ENCODE results near the gene INPP5F.
"Not testable (repeated sequence)": the region's sequence is repeated elsewhere in the genome, so short reads cannot be mapped to it uniquely, and the experiment has no call there.

Gene INPP5F

DNA sequence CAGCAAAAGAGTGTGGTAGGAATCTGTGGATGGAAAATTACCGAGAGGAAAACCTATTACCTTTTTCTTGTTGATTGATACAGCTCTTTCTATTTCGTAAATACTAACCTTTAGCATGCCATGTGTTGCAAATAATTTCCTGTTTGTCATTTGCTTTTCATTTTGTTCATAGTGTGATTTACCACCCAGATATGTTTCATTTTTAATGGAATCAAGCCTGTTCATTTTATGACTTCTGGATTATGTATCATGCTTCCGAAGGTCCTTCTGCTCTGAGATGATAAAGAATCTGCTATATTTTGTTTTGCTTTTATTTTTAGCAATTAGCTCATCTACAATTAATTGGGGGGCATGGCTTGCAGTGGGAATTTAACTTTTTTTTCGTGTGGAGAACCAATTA is 46.5 kb downstream of the INPP5F start:
- no peak overlapping the region for H3K27ac ChIP-seq
- TF ChIP-seq, protein P1, sequence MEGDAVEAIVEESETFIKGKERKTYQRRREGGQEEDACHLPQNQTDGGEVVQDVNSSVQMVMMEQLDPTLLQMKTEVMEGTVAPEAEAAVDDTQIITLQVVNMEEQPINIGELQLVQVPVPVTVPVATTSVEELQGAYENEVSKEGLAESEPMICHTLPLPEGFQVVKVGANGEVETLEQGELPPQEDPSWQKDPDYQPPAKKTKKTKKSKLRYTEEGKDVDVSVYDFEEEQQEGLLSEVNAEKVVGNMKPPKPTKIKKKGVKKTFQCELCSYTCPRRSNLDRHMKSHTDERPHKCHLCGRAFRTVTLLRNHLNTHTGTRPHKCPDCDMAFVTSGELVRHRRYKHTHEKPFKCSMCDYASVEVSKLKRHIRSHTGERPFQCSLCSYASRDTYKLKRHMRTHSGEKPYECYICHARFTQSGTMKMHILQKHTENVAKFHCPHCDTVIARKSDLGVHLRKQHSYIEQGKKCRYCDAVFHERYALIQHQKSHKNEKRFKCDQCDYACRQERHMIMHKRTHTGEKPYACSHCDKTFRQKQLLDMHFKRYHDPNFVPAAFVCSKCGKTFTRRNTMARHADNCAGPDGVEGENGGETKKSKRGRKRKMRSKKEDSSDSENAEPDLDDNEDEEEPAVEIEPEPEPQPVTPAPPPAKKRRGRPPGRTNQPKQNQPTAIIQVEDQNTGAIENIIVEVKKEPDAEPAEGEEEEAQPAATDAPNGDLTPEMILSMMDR (IDR thresholded peaks at IDR 0.05) = no peak
- no peak for TF ChIP-seq ZFX (IDR thresholded peaks at IDR 0.05; ENCODE audit: borderline replicate concordance)

DNA sequence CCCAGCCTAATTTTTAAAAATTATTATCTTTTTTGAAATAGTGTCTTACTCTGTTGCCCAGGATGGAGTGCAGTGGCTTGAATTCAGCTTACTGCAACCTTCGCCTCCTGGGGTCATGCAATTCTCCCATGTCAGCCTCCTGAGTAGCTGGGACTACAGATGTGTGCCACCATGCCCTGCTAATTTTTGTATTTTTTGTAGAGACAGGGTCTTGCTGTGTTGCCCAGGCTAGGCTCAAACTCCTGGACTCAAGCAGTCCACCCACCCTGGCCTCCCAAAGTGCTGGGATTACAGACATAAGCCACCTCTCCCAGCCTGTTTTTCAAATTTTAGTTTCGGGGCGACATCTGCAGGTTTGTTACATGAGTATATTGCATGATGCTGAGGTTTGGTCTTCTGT is 47.2 kb downstream of the INPP5F start:
- not testable (repeated sequence) for H3K27ac ChIP-seq

DNA sequence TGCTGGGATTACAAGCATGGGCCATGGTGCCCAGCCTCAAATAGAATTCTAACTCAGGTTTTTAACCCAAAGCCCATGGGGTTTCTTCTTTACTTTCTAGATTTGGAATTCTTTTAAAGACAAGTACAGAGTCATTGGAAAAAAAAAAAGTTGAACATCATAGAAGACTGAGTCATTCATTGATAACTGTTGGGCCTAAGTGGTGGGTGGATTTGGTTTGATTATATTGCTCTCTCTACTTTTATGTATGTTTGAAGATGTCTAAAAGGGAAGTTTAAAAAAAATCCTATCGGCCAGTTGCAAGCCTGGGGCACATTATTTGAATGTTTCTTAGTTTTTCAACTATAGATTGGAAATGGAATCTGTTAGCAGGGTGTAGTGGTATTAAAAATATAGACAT is 49.7 kb downstream of the INPP5F start:
- no peak overlapping the region for H3K27ac ChIP-seq
- TF ChIP-seq, protein P1 (IDR thresholded peaks at IDR 0.05) = no peak
- TF ChIP-seq ZFX (IDR thresholded peaks at IDR 0.05; ENCODE audit: borderline replicate concordance) = no peak

DNA sequence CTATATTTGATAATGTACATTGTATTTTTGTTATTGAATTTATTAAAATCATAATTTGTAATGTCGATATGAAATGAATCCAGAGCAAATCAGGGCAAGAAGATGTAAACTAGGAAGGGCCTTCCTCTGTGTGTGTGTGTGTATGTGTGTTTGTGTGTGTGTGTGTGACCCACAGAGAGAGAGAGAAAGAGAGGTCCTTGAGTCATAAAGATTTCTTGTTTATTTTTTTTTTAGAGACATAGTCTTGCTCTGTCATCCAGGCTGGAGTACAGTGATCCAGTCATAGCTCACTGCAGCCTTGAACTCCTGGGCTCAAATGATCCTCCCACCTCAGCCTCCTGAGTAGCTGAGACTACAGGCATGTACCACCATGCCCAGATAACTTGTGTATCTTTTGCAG is 50.7 kb downstream of the INPP5F start:
- TF ChIP-seq, protein P1 (IDR thresholded peaks at IDR 0.05) = no peak
- TF ChIP-seq ZFX (IDR thresholded peaks at IDR 0.05; ENCODE audit: borderline replicate concordance) = no peak
- no peak overlapping the region for H3K27ac ChIP-seq

DNA sequence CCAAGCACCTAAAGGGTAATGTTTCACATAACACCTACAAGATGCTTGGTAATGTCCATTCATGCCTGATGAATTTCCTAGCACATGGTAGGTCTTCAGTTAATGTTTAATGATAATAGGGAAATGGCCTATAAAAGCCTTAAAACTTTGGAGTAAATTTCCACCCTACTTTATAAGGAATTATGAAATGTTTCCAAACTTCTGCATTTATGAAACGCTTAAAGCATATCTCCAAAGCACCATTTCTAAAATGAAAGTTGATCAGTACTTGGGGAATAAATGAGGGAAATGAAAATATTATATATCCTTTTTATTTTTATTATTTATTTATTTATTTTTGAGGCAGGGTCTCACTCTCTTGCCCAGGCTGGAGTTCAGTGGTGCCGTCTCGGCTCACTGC is 51.8 kb downstream of the INPP5F start:
- TF ChIP-seq, protein P1 (IDR thresholded peaks at IDR 0.05) = no peak
- no peak for TF ChIP-seq ZFX (IDR thresholded peaks at IDR 0.05; ENCODE audit: borderline replicate concordance)
- no peak overlapping the region for H3K27ac ChIP-seq

DNA sequence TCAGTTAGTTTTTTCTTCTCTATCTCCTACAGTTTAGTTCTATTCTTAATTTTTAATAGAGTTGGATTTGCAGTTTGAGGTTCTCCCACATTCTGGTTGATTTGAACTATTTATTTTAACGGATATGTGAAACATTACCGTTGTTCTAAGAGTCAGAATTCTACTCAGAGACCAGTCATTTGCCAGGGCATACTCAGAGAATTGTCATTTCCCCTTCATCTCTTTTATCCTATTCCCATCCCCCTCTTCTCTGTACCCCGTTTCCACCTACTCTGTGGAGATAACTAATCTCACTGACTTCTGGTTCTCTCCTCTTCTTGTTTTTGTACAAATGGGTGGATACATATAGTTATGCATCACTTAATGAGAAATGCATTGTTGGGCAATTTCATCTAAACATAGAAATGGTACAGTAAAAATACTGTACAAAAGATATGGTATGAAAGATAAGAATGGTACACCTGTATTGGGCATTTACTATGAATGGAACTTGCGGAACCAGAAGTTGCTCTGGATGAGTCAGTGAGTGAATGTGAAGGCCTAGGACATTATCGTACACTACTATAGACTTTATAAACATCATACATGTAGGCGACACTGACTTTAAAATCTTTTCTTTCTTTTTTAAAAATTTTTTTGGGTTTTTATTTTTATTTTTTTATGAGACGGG is 53.1 kb downstream of the INPP5F start:
- TF ChIP-seq ZFX (IDR thresholded peaks at IDR 0.05; ENCODE audit: borderline replicate concordance) = no peak
- TF ChIP-seq, protein P1 (IDR thresholded peaks at IDR 0.05) = no peak

DNA sequence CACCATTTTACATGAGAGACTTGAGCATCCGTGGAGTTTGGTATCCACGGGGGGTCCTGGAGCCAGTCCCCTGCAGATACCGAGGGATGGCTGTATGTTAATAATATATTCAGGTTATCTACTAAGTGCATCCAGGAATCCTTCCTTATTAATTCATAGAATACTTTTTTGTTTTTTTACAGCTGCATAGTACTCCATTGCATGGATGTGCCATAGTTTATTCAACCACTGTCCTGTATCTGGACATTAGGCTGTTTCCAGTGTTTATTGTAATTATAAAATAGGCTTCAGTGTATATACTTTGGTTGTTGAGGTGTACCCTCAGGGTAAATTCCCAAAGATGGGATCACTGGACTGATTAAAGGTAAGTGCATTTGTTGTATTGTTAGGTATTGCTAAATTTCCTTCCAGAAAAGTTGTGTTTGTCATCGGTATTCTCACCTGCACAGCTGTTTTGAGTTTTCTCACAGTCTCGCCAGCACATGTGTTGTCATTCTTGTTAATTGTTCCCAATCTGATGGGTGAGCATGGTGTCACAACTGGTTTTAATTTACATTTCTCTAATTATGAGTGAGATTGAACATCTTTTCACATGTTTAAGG is 55.1 kb downstream of the INPP5F start:
- no peak for TF ChIP-seq ZFX (IDR thresholded peaks at IDR 0.05; ENCODE audit: borderline replicate concordance)
- TF ChIP-seq, protein P1 (IDR thresholded peaks at IDR 0.05) = no peak

More for the DNA sequence above, 53.1 kb downstream of the INPP5F start:
- no peak overlapping the region for H3K27ac ChIP-seq

More for the DNA sequence above, 55.1 kb downstream of the INPP5F start:
- no peak overlapping the region for H3K27ac ChIP-seq
